IMR-90 (cell line): Measurements from ENCODE around the gene AJAP1. TPM values are rescaled to one million over a fixed set of nuclear protein-coding genes. Genes with fewer than 3 reads are reported as not detected.

Experiments used
- ATAC-seq: fragments of 200-7000 bp; cut with Tn5 transposase; 2 replicates; pipeline ENCODE4 v1.9.1; 2020; ENCODE audit warnings: low read depth, mild to moderate bottlenecking, moderate library complexity
- BruUV-seq: library from RNA; stranded (reverse); fragments of 400-500 nt; replicated peaks from 2 replicates; lab custom pipeline; 2021; lab: Mats Ljungman, UMichigan
- CTCF ChIA-PET: fragments of 300-600 bp; formaldehyde crosslinking; extraction: SDS; loops from one replicate; lab custom pipeline; 2021; ENCODE audit warnings: antibody characterized with exemption; lab: Yijun Ruan, JAX
- POLR2A ChIA-PET: fragments of 300-600 bp; sonication (Branson Sonifier 250); formaldehyde crosslinking; loops from one replicate; lab custom pipeline; 2022; ENCODE audit warnings: antibody characterized with exemption; ENCODE audit not compliant: unreplicated experiment; lab: Charles Lee
- DNase-seq: peaks from one replicate; pipeline ENCODE4 v3.0.0; 2013
- H2AFZ ChIP-seq: replicated peaks from 2 replicates; pipeline ENCODE3; 2013; ENCODE audit warnings: low read length, mild to moderate bottlenecking; ENCODE audit not compliant: poor library complexity
- H2AK5ac ChIP-seq: 2 replicates; pipeline ENCODE4 v1.6.1; 2013; ENCODE audit warnings: low read depth, low read length, inconsistent platforms
- H2AK9ac ChIP-seq: replicated peaks from 2 replicates; pipeline ENCODE3; 2013; ENCODE audit warnings: mild to moderate bottlenecking, low read depth, low read length, moderate library complexity; ENCODE audit not compliant: poor library complexity
- H2BK120ac ChIP-seq: 2 replicates; pipeline ENCODE4 v1.6.1; 2013; ENCODE audit warnings: low read depth, low read length, inconsistent platforms
- H2BK15ac ChIP-seq: 3 replicates; pipeline ENCODE4 v1.6.1; 2013; ENCODE audit warnings: low read depth, low read length, inconsistent platforms
- H2BK20ac ChIP-seq: 2 replicates; pipeline ENCODE4 v1.6.1; 2013; ENCODE audit warnings: low read depth, mild to moderate bottlenecking, inconsistent platforms, low read length, moderate library complexity
- H2BK5ac ChIP-seq: 2 replicates; pipeline ENCODE4 v1.6.1; 2013; ENCODE audit warnings: mild to moderate bottlenecking, low read depth, low read length, inconsistent platforms; ENCODE audit not compliant: poor library complexity, severe bottlenecking
- H3K14ac ChIP-seq: replicated peaks from 2 replicates; pipeline ENCODE4 v1.6.1; 2013; ENCODE audit warnings: low read depth, low read length, inconsistent platforms
- H3K18ac ChIP-seq: 2 replicates; pipeline ENCODE4 v1.6.1; 2013; ENCODE audit warnings: low read depth, low read length, control low read depth
- H3K23ac ChIP-seq: 2 replicates; pipeline ENCODE4 v1.6.1; 2013; ENCODE audit warnings: low read depth, low read length, inconsistent platforms
- H3K27ac ChIP-seq: 2 replicates; pipeline ENCODE4 v1.5.1; 2013; ENCODE audit warnings: mild to moderate bottlenecking, control low read depth, low read length; ENCODE audit not compliant: insufficient read depth
- H3K27me3 ChIP-seq: 2 replicates; pipeline ENCODE4 v1.6.1; 2013; ENCODE audit warnings: low read length; ENCODE audit not compliant: control insufficient read depth, insufficient read depth
- H3K36me3 ChIP-seq: 2 replicates; pipeline ENCODE4 v1.6.1; 2013; ENCODE audit warnings: low read length, mixed read lengths; ENCODE audit not compliant: control insufficient read depth, insufficient read depth
- H3K4ac ChIP-seq: 2 replicates; pipeline ENCODE4 v1.6.1; 2013; ENCODE audit warnings: low read depth, low read length, inconsistent platforms
- H3K4me1 ChIP-seq: 2 replicates; pipeline ENCODE4 v1.6.1; 2013; ENCODE audit warnings: low read length, mixed read lengths; ENCODE audit not compliant: control insufficient read depth, insufficient read depth
- H3K4me2 ChIP-seq: 2 replicates; pipeline ENCODE4 v1.6.1; 2013; ENCODE audit warnings: low read depth, mild to moderate bottlenecking, control low read depth, low read length, moderate library complexity
- H3K4me3 ChIP-seq: 2 replicates; pipeline ENCODE4 v1.5.1; 2013; ENCODE audit warnings: low read depth, mild to moderate bottlenecking, control low read depth, low read length, moderate library complexity; ENCODE audit not compliant: insufficient read depth
- H3K56ac ChIP-seq: 2 replicates; pipeline ENCODE4 v1.6.1; 2013; ENCODE audit warnings: low read length, inconsistent platforms; ENCODE audit not compliant: insufficient read depth; ENCODE audit errors: extremely low read depth
- H3K79me1 ChIP-seq, 2 experiments: 2 replicates each; pipeline ENCODE4 v1.6.1; 2013; ENCODE audit warnings: low read length in 2 of 2, inconsistent platforms in 1 of 2, low read depth in 1 of 2
- H3K9ac ChIP-seq: 2 replicates; pipeline ENCODE4 v1.6.1; 2013; ENCODE audit warnings: low read depth, low read length, control low read depth
- H3K9me1 ChIP-seq: 2 replicates; pipeline ENCODE4 v1.6.1; 2013; ENCODE audit warnings: low read length, inconsistent platforms; ENCODE audit not compliant: insufficient read depth
- H3K9me3 ChIP-seq: 2 replicates; pipeline ENCODE4 v1.6.1; 2013; ENCODE audit warnings: low read length; ENCODE audit not compliant: control insufficient read depth, insufficient read depth
- H4K20me1 ChIP-seq: 2 replicates; pipeline ENCODE4 v1.6.1; 2013; ENCODE audit warnings: low read length, inconsistent platforms; ENCODE audit not compliant: insufficient read depth
- H4K5ac ChIP-seq: 2 replicates; pipeline ENCODE4 v1.6.1; 2013; ENCODE audit warnings: mild to moderate bottlenecking, low read depth, low read length, control low read depth
- H4K8ac ChIP-seq, 2 experiments: 2 replicates each; pipeline ENCODE4 v1.6.1; 2013; ENCODE audit warnings: low read depth in 2 of 2, low read length in 2 of 2, control low read depth in 1 of 2, inconsistent platforms in 1 of 2
- H4K91ac ChIP-seq: 2 replicates; pipeline ENCODE4 v1.6.1; 2013; ENCODE audit warnings: low read depth, low read length, inconsistent platforms; ENCODE audit not compliant: insufficient read depth
- CEBPB ChIP-seq: IDR thresholded peaks from 2 replicates; pipeline ENCODE4 v1.6.1; 2012; ENCODE audit warnings: low read depth, low read length, improper control_type of control experiment
- CHD1 ChIP-seq: IDR thresholded peaks from 2 replicates; pipeline ENCODE4 v1.6.1; 2012; ENCODE audit warnings: low read depth, low read length, improper control_type of control experiment
- ELK1 ChIP-seq: fragments of 150-350 bp; IDR thresholded peaks from 2 replicates; pipeline ENCODE4 v1.6.1; 2016; ENCODE audit warnings: low read depth, mild to moderate bottlenecking, low read length, moderate library complexity, borderline replicate concordance
- FOS ChIP-seq: fragments of 150-350 bp; IDR thresholded peaks from 2 replicates; pipeline ENCODE4 v1.6.1; 2016; ENCODE audit warnings: low read depth, low read length
- MAFK ChIP-seq: IDR thresholded peaks from 2 replicates; pipeline ENCODE4 v1.6.1; 2012; ENCODE audit warnings: low read depth, low read length, improper control_type of control experiment
- MAZ ChIP-seq: IDR thresholded peaks from 2 replicates; pipeline ENCODE4 v1.6.1; 2012; ENCODE audit warnings: low read depth, mild to moderate bottlenecking, low read length, improper control_type of control experiment, moderate library complexity, borderline replicate concordance
- NFE2L2 ChIP-seq: fragments of 150-350 bp; IDR thresholded peaks from 2 replicates; pipeline ENCODE4 v1.6.1; 2016; ENCODE audit warnings: low read depth, mild to moderate bottlenecking, low read length
- POLR2A ChIP-seq: IDR thresholded peaks from 2 replicates; pipeline ENCODE4 v1.6.1; 2012; ENCODE audit warnings: mild to moderate bottlenecking, low read depth, low read length
- RAD21 ChIP-seq: IDR thresholded peaks from 2 replicates; pipeline ENCODE4 v1.6.1; 2012; ENCODE audit warnings: low read length, improper control_type of control experiment
- RCOR1 ChIP-seq: IDR thresholded peaks from 2 replicates; pipeline ENCODE4 v1.6.1; 2012; ENCODE audit warnings: mild to moderate bottlenecking, low read length, improper control_type of control experiment; ENCODE audit not compliant: insufficient replicate concordance
- RFX5 ChIP-seq: IDR thresholded peaks from 2 replicates; pipeline ENCODE4 v1.8.0; 2012; ENCODE audit warnings: low read depth, mild to moderate bottlenecking, low read length, moderate library complexity
- USF2 ChIP-seq: fragments of 150-350 bp; IDR thresholded peaks from 2 replicates; pipeline ENCODE4 v1.6.1; 2017; ENCODE audit warnings: mild to moderate bottlenecking, antibody characterized with exemption, low read length, low read depth
- WGBS, 2 experiments: methylation state at CpG; one replicate each; pipeline versions ENCODE4 v1.1.5 to v1.1.7; 2013; ENCODE audit warnings: missing lambda C conversion rate in 2 of 2; ENCODE audit not compliant: insufficient read length in 1 of 2; ENCODE audit errors: extremely low coverage in 2 of 2; 5-methylcytosine and 5-hydroxymethylcytosine counted together
- dilution Hi-C: fragments of 300-500 bp; cut with HindIII; formaldehyde crosslinking; loops from one replicate; pipeline ENCODE4 v1.14.3; 2018; ENCODE audit warnings: low sequenced_read_pairs; ENCODE audit not compliant: unreplicated experiment
- in situ Hi-C: fragments of 300-500 bp; cut with MboI; formaldehyde crosslinking; loops from 3 replicates; pipeline ENCODE4 v1.14.3; 2019; ENCODE audit warnings: low sequenced_read_pairs, inconsistent platforms, mixed read lengths
- intact Hi-C: fragments of 100-400 bp; cut with micrococcal nuclease; formaldehyde crosslinking; loops from 2 replicates; pipeline ENCODE4 v1.10.0; 2022
- polyA plus RNA-seq, 3 experiments: library from polyadenylated mRNA; depleted of rRNA; stranded (reverse); fragments of >200 nt; gene quantifications; 2 replicates each; pipeline ENCODE4 v1.2.3, GENCODE V29; 2012; ENCODE audit warnings: low replicate concordance in 1 of 3
- total RNA-seq: library from RNA; depleted of rRNA; stranded (reverse); fragments of >200 nt; gene quantifications from 2 replicates; pipeline ENCODE4 v1.2.3, GENCODE V29; 2012
- TF ChIP-seq, protein P1 (sequence below): conservative IDR thresholded peaks from 2 replicates; pipeline ENCODE4 v1.5.1; 2012; ENCODE audit warnings: mild to moderate bottlenecking, low read depth, low read length, improper control_type of control experiment

Gene AJAP1
- total and polyA plus RNA-seq, 2 of the 4 experiments (the other 2 are of a cell fraction) = under 0.01 to 0.02 TPM

GRCh38 chr1:4773226-4773625 lies 118.8 kb downstream of the AJAP1 start:
- H3K9me1 ChIP-seq = no peaks in the 10 kb centered on the region
- intact Hi-C loops = no loop called here
- no peak overlapping the region for H2BK20ac ChIP-seq
- H3K4ac ChIP-seq = no peak overlapping the region
- no peak overlapping the region for H3K4me2 ChIP-seq
- no peaks in the 10 kb centered on the region for H4K20me1 ChIP-seq
- ATAC-seq (no peak), DNase-seq (no peak)
- no peaks in the 10 kb centered on the region for H3K27me3 ChIP-seq
- H3K18ac ChIP-seq = no peak overlapping the region
- no peaks in the 10 kb centered on the region for H3K36me3 ChIP-seq
- BruUV-seq = no TSS peak
- ChIA-PET CTCF (no interaction called here), POLR2A (no interaction called here)
- no peak overlapping the region for H3K14ac ChIP-seq
- no peaks in the 10 kb centered on the region for H3K4me1 ChIP-seq
- H3K9ac ChIP-seq = no peak overlapping the region
- dilution Hi-C loops = no loop called here
- no peak for TF ChIP-seq FOS
- TF ChIP-seq MAZ = no peak
- no peak for TF ChIP-seq RAD21
- TF ChIP-seq CEBPB = no peak
- no peak for TF ChIP-seq CHD1
- no peak for TF ChIP-seq MAFK
- TF ChIP-seq POLR2A = no peak
- TF ChIP-seq, protein P1, sequence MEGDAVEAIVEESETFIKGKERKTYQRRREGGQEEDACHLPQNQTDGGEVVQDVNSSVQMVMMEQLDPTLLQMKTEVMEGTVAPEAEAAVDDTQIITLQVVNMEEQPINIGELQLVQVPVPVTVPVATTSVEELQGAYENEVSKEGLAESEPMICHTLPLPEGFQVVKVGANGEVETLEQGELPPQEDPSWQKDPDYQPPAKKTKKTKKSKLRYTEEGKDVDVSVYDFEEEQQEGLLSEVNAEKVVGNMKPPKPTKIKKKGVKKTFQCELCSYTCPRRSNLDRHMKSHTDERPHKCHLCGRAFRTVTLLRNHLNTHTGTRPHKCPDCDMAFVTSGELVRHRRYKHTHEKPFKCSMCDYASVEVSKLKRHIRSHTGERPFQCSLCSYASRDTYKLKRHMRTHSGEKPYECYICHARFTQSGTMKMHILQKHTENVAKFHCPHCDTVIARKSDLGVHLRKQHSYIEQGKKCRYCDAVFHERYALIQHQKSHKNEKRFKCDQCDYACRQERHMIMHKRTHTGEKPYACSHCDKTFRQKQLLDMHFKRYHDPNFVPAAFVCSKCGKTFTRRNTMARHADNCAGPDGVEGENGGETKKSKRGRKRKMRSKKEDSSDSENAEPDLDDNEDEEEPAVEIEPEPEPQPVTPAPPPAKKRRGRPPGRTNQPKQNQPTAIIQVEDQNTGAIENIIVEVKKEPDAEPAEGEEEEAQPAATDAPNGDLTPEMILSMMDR = no peak
- no peak for TF ChIP-seq RFX5
- TF ChIP-seq NFE2L2 = no peak
- TF ChIP-seq USF2 = no peak
- TF ChIP-seq ELK1 = no peak
- TF ChIP-seq RCOR1 = no peak
- H4K91ac ChIP-seq = no peak overlapping the region
- WGBS, 2 experiments = 0% methylated on average over 1 of the region's 7 CpGs; no CpG with 5 or more reads in 1 of the 2 experiments
- no peak overlapping the region for H2BK5ac ChIP-seq
- no peak overlapping the region for H4K5ac ChIP-seq
- H2AFZ ChIP-seq = no peak overlapping the region
- H2AK5ac ChIP-seq = no peak overlapping the region
- no peak overlapping the region for H3K56ac ChIP-seq
- no peak overlapping the region for H2BK15ac ChIP-seq
- H3K23ac ChIP-seq = no peak overlapping the region
- H3K79me1 ChIP-seq = no peaks in the 10 kb centered on the region
- no peak overlapping the region for H2AK9ac ChIP-seq
- in situ Hi-C loops = no loop called here
- H3K9me3 ChIP-seq = peaks cover 53% of the 10 kb centered on the region
- H3K4me3 ChIP-seq = no peak overlapping the region
- no peak overlapping the region for H3K27ac ChIP-seq
- no peak overlapping the region for H2BK120ac ChIP-seq
- H4K8ac ChIP-seq = no peak overlapping the region
